Measurements from ENCODE around the gene ADAMTS15. TPM values are rescaled to one million over a fixed set of nuclear protein-coding genes. Genes with fewer than 3 reads are reported as not detected.

Gene ADAMTS15, protein sequence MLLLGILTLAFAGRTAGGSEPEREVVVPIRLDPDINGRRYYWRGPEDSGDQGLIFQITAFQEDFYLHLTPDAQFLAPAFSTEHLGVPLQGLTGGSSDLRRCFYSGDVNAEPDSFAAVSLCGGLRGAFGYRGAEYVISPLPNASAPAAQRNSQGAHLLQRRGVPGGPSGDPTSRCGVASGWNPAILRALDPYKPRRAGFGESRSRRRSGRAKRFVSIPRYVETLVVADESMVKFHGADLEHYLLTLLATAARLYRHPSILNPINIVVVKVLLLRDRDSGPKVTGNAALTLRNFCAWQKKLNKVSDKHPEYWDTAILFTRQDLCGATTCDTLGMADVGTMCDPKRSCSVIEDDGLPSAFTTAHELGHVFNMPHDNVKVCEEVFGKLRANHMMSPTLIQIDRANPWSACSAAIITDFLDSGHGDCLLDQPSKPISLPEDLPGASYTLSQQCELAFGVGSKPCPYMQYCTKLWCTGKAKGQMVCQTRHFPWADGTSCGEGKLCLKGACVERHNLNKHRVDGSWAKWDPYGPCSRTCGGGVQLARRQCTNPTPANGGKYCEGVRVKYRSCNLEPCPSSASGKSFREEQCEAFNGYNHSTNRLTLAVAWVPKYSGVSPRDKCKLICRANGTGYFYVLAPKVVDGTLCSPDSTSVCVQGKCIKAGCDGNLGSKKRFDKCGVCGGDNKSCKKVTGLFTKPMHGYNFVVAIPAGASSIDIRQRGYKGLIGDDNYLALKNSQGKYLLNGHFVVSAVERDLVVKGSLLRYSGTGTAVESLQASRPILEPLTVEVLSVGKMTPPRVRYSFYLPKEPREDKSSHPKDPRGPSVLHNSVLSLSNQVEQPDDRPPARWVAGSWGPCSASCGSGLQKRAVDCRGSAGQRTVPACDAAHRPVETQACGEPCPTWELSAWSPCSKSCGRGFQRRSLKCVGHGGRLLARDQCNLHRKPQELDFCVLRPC
- polyA plus RNA-seq (2013, experiment 1 of 2), result 0.50 TPM
- 0.45 TPM for polyA plus RNA-seq (2013, experiment 2 of 2)

DNA sequence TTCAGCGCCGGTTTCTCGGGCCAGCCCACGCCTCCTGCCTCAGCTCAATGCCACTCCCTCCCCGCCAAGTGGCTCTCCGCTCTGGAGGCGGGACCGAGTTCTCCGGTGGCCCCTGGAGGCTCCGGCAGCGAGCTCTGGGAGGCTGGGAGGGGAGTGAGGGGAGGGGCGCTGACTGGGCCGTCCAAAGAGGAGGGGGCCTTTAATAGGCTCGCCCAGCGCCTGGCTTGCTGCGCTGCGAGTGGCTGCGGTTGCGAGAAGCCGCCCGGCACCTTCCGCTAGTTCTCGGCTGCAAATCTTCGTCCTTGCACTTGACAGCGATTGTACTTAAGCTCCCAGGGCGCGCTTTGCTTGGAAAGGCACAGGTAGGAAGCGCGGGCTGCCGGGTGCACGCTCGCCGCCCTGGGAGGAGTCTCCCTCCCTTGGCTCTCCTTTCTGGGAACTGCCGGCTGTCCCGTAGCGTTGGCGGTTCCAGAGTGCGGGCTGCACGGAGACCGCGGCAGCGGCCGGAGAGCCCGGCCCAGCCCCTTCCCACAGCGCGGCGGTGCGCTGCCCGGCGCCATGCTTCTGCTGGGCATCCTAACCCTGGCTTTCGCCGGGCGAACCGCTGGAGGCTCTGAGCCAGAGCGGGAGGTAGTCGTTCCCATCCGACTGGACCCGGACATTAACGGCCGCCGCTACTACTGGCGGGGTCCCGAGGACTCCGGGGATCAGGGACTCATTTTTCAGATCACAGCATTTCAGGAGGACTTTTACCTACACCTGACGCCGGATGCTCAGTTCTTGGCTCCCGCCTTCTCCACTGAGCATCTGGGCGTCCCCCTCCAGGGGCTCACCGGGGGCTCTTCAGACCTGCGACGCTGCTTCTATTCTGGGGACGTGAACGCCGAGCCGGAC, at the start of gene ADAMTS15:
Gene ADAMTS15 (plus strand): TSS at position 230 of the 894 bp plus-strand sequence. CDS start 329 bp downstream, at position 559.
- Histone ChIP-seq H3K14ac (ENCODE audit: low read length in 2 of 2) (peak within 1 kb of the TSS in 1 of 2 experiments; percentile 19), H3K27me3 (ENCODE audit: control insufficient read depth in 1 of 2, insufficient read depth in 1 of 2, low read length in 2 of 2) (peaks cover 0 to 15% of the 10 kb centered on the region in 2 experiments), H2BK15ac (ENCODE audit: low read depth, poor library complexity, severe bottlenecking) (peak within 1 kb of the TSS; percentile 54), H4K8ac (ENCODE audit: low read length) (peak within 1 kb of the TSS; percentile 24), H2BK12ac (ENCODE audit: low read length in 2 of 2) (peak within 1 kb of the TSS in 1 of 2 experiments; percentile 37), H3K9me3 (ENCODE audit: control insufficient read depth, low read length) (no peaks in the 10 kb centered on the region), H3K23ac (ENCODE audit: low read length in 2 of 2) (peak within 1 kb of the TSS in 1 of 2 experiments; percentile 84), H3K79me1 (replicated peaks; ENCODE audit: low read length, poor library complexity, severe bottlenecking) (no peaks in the 10 kb centered on the region), H3K4me1 (ENCODE audit: control insufficient read depth, insufficient read depth, low read depth, low read length) (peaks cover 26% of the 10 kb centered on the region), H3K36me3 (ENCODE audit: control insufficient read depth in 1 of 2, insufficient read depth in 2 of 2, low read depth in 1 of 2, low read length in 2 of 2) (peaks cover 0 to 13% of the 10 kb centered on the region in 2 experiments), H3K27ac (ENCODE audit: low read length, poor library complexity, severe bottlenecking) (no peak within 1 kb of the TSS), H3K9ac (ENCODE audit: low read length) (peak within 1 kb of the TSS; percentile 90), H2BK120ac (ENCODE audit: low read depth, low read length) (no peak within 1 kb of the TSS), H2AFZ (ENCODE audit: low read depth, low read length) (peak within 1 kb of the TSS; percentile 74), H3K4me3 (ENCODE audit: insufficient read depth in 1 of 2, low read depth in 1 of 2, low read length in 2 of 2) (peak within 1 kb of the TSS; percentile 64 to 97), H2AK5ac (ENCODE audit: low read length, severe bottlenecking) (no peak within 1 kb of the TSS), H3K4ac (ENCODE audit: low read depth in 1 of 2, low read length in 2 of 2) (no peak within 1 kb of the TSS), H3K4me2 (ENCODE audit: low read length, poor library complexity, severe bottlenecking) (peak within 1 kb of the TSS; percentile 99), H2BK5ac (ENCODE audit: low read depth, low read length, poor library complexity, severe bottlenecking) (no peak within 1 kb of the TSS), H4K91ac (ENCODE audit: low read length) (no peak within 1 kb of the TSS), H3K18ac (ENCODE audit: low read depth in 1 of 2, low read length in 2 of 2) (peak within 1 kb of the TSS; percentile 47 to 48)
- peak; percentile 82 for DNase-seq
- WGBS, result under 1% methylated on average over 73 of the region's 75 CpGs

DNA sequence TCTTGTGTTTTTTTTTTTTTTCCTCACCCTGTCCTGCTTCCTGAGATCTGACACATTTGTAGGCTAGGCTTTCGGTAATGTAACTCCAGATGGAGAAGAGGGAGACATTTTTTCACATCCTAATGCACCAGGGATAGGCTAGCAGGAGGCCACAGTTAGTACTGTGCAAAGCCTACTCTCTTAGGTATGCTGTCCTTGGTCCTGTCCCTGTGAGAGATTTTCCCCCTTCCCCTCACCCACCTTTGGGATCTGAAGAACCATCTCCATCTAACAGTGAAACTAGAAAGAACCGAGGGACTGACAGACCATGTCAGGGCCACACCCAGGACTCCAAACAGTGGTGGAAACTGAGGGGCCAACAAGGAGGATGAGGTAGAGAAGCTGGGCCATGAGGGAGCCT, 49.2 kb upstream of the ADAMTS15 start:
- Histone ChIP-seq H3K9me3 (ENCODE audit: control insufficient read depth, low read length) (no peaks in the 10 kb centered on the region), H2AFZ (ENCODE audit: low read depth, low read length) (no peak overlapping the region), H3K9ac (ENCODE audit: low read length) (no peak overlapping the region), H3K18ac (ENCODE audit: low read depth in 1 of 2, low read length in 2 of 2) (no peak overlapping the region), H2BK120ac (ENCODE audit: low read depth, low read length) (no peak overlapping the region), H3K27ac (ENCODE audit: low read length, poor library complexity, severe bottlenecking) (no peak overlapping the region), H3K23ac (ENCODE audit: low read length in 2 of 2) (no peak overlapping the region), H2BK5ac (ENCODE audit: low read depth, low read length, poor library complexity, severe bottlenecking) (no peak overlapping the region), H3K36me3 (ENCODE audit: control insufficient read depth in 1 of 2, insufficient read depth in 2 of 2, low read depth in 1 of 2, low read length in 2 of 2) (no peaks in the 10 kb centered on the region), H3K4ac (ENCODE audit: low read depth in 1 of 2, low read length in 2 of 2) (no peak overlapping the region), H4K91ac (ENCODE audit: low read length) (no peak overlapping the region), H3K27me3 (ENCODE audit: control insufficient read depth in 1 of 2, insufficient read depth in 1 of 2, low read length in 2 of 2) (peaks cover 0 to 67% of the 10 kb centered on the region in 2 experiments), H2BK12ac (ENCODE audit: low read length in 2 of 2) (no peak overlapping the region), H3K4me3 (ENCODE audit: insufficient read depth in 1 of 2, low read depth in 1 of 2, low read length in 2 of 2) (no peak overlapping the region), H3K4me1 (ENCODE audit: control insufficient read depth, insufficient read depth, low read depth, low read length) (peaks cover 17% of the 10 kb centered on the region), H2AK5ac (ENCODE audit: low read length, severe bottlenecking) (no peak overlapping the region), H4K8ac (ENCODE audit: low read length) (no peak overlapping the region), H2BK15ac (ENCODE audit: low read depth, poor library complexity, severe bottlenecking) (no peak overlapping the region), H3K79me1 (replicated peaks; ENCODE audit: low read length, poor library complexity, severe bottlenecking) (no peaks in the 10 kb centered on the region), H3K14ac (ENCODE audit: low read length in 2 of 2) (no peak overlapping the region), H3K4me2 (ENCODE audit: low read length, poor library complexity, severe bottlenecking) (no peak overlapping the region)
- no peak for DNase-seq
- 100% methylated on average over 2 of the region's 2 CpGs for WGBS

DNA sequence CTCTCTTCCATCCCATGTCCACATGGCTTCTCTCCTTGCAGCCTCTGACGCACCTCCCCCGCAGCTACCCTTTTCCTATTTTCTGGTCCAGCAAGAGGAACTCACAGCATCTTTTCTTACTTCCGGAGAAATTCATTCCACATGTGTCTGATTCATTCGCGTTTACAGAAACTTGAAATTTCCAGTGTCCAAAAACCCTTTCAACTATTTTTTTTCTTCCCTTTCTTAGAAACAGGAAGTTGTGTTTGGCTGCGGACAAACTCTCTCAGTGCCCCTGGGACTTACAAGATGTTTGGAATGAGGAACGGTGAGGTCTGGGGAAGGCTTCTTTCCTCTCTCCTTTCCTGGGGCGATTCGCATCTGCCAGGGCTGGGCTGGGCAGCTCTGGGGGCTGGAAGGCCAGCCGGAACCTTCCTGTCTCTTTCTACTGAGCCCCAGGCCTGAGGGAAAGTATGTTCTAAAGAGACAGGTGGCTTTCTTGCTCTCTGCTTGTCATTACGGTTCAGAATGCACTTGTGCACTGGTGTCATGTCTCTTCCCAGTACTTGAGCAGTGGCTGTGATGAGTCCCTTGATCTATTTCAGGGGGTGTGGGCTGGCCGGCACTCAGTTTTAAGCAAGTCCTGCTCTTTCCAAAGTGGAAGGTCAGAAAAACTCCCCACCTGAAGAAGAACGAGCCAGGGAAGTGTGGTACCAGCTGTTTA, 47.5 kb upstream of the ADAMTS15 start:
- no peak overlapping the region for H3K4ac ChIP-seq (ENCODE audit: low read depth in 1 of 2, low read length in 2 of 2)
- H2BK12ac ChIP-seq (ENCODE audit: low read length in 2 of 2), result peak overlapping the region in 1 of 2 experiments; percentile 23
- peak overlapping the region in 1 of 2 experiments; percentile 48 for H3K4me3 ChIP-seq (ENCODE audit: insufficient read depth in 1 of 2, low read depth in 1 of 2, low read length in 2 of 2)
- H2AK5ac ChIP-seq (ENCODE audit: low read length, severe bottlenecking), result no peak overlapping the region
- peaks cover 17% of the 10 kb centered on the region for H3K4me1 ChIP-seq (ENCODE audit: control insufficient read depth, insufficient read depth, low read depth, low read length)
- 50% methylated on average over 12 of the region's 13 CpGs for WGBS
- no peak overlapping the region for H3K27ac ChIP-seq (ENCODE audit: low read length, poor library complexity, severe bottlenecking)
- no peak overlapping the region for H2BK15ac ChIP-seq (ENCODE audit: low read depth, poor library complexity, severe bottlenecking)
- peak overlapping the region; percentile 48 for H4K8ac ChIP-seq (ENCODE audit: low read length)
- peak overlapping the region in 1 of 2 experiments; percentile 16 for H3K14ac ChIP-seq (ENCODE audit: low read length in 2 of 2)
- peak; percentile 38 for DNase-seq
- H2AFZ ChIP-seq (ENCODE audit: low read depth, low read length), result no peak overlapping the region
- H3K36me3 ChIP-seq (ENCODE audit: control insufficient read depth in 1 of 2, insufficient read depth in 2 of 2, low read depth in 1 of 2, low read length in 2 of 2), result no peaks in the 10 kb centered on the region
- H3K18ac ChIP-seq (ENCODE audit: low read depth in 1 of 2, low read length in 2 of 2), result no peak overlapping the region
- peak overlapping the region; percentile 56 for H3K9ac ChIP-seq (ENCODE audit: low read length)
- no peak overlapping the region for H4K91ac ChIP-seq (ENCODE audit: low read length)
- no peaks in the 10 kb centered on the region for H3K79me1 ChIP-seq (replicated peaks; ENCODE audit: low read length, poor library complexity, severe bottlenecking)
- no peak overlapping the region for H2BK5ac ChIP-seq (ENCODE audit: low read depth, low read length, poor library complexity, severe bottlenecking)
- H3K27me3 ChIP-seq (ENCODE audit: control insufficient read depth in 1 of 2, insufficient read depth in 1 of 2, low read length in 2 of 2), result peaks cover 0 to 59% of the 10 kb centered on the region in 2 experiments
- no peak overlapping the region for H3K23ac ChIP-seq (ENCODE audit: low read length in 2 of 2)
- no peak overlapping the region for H3K4me2 ChIP-seq (ENCODE audit: low read length, poor library complexity, severe bottlenecking)
- H2BK120ac ChIP-seq (ENCODE audit: low read depth, low read length), result no peak overlapping the region
- H3K9me3 ChIP-seq (ENCODE audit: control insufficient read depth, low read length), result no peaks in the 10 kb centered on the region
